Uterine smooth muscle cell (primary cell): ENCODE results near the gene MAP4K4. TPM values are rescaled to one million over a fixed set of nuclear protein-coding genes. Genes with fewer than 3 reads are reported as not detected.

ENCODE experiments used
- total RNA-seq: library from RNA; depleted of rRNA; stranded (reverse); fragments of >200 nt; gene quantifications from 2 replicates; pipeline ENCODE4 v1.2.3, GENCODE V29; 2014

The MAP4K4 gene
- total RNA-seq = 214 and 285 TPM in 2 replicates

DNA sequence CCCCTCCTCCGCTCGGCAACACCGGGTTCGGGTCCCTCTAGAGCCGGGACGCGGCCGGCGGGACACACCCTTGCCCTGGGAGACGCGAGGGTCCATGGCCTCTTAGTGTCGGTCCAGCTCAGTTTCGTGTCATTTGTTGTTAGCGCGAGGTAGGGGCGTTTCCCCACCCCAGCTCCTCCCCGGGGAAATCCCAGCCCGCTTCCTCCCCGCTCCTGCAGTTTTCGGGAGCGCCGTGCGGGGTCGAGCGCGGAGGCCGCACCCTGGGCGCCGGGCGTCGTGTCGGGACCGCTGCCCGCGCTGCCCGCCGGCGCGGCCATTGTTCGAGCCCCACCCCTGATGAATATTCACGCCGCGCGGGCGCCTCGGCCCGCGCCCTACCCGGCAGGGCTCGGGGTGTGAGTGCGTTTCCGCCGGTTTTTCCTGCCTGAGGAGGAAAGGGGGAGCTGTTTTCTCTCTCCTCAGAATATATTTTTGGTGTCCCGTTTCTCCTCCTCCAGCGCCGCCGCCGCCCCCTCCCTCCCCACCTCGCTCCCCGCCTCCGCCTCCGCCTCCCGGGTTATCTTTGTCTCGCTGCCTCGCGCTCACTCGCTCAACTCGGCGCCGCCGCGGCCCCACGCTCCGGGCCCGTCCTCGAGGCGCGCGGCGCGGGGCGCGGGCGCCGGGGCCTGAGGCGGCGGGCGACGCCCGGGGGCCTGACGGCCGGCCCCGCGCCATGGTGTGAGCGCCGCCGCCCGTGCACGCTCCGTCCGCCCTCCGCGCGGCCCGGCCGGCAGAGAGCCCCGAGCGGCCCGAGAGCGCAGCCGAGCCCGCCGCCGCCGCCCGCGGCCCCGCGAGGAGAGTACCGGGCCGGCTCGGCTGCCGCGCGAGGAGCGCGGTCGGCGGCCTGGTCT is at the start of gene MAP4K4:
Gene MAP4K4 (plus strand): TSS at position 584 of the 890 bp plus-strand sequence. CDS start 374 bp downstream, outside the sequence.

Other genes starting within 250 kb of the MAP4K4 start
- gene RFX8, start 222.6 kb upstream of the MAP4K4 start, total RNA-seq = 4.5 and 15.3 TPM in 2 replicates